HG02623 (cell line): ENCODE data around the gene XPR1.
A peak's percentile ranks its signal among the peaks of the same experiment; 100 is the strongest.

ENCODE experiments used
- ATAC-seq: cut with Tn5 transposase; IDR thresholded peaks from one replicate; pipeline ENCODE4 v1.9.1; 2021; ENCODE audit warnings: moderate library complexity; ENCODE audit not compliant: unreplicated experiment

XPR1 gene

DNA sequence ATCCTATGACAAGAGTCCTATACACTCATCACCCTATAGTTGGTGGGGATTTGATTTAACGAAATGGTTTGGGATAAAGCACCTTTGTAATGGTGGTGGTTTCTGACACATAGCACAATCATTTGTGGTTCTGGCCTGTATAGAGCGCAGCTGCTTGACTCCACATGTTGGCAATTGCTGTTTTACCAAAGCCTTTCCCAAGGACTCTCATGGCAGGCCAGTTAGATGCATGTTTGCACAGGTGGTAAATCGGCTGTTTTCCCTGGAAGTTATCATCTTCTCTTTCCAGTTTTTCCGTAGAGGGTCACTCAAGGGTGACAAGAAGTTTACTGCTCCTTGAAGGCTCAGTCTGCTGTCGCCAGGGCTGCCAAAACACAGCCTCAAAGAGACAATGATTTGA is 17.1 kb upstream of the XPR1 start:
- no peak for ATAC-seq

DNA sequence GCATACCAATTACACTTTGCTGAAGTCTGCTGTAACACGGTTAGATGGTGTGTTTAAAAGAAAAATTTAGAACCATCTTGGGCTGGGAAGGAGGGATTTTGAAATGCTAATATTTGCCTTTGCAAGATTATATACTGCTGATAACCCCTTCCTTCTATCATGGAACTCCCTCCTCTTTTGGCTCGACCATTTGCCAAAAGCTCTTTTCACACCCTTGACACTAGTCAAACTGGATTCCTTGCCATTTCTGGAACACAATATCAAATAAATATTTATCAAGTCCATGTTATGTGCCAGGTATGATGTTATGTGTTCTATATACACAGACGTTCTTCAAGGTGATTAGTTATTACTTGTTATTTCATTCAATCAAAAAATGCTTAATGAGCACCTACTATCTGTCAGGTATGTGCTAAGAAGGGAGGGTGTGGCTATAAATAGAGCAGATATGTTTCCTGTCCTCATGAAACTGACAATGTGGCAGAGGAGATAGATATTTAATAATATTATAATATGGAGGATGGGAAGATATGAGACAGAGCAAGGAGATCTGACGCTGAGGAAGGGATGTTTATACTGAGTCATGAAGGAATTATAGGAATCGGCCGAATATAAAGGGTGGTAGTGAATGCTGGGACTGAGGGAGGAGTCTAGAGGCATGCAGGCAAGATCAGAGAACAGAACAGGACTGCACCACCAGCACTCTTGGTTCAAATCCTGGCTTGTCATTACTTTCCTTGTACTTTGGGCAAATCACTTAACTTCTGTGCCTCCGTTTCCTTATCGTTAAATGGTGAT is 16.1 kb upstream of the XPR1 start:
- ATAC-seq, result no peak

DNA sequence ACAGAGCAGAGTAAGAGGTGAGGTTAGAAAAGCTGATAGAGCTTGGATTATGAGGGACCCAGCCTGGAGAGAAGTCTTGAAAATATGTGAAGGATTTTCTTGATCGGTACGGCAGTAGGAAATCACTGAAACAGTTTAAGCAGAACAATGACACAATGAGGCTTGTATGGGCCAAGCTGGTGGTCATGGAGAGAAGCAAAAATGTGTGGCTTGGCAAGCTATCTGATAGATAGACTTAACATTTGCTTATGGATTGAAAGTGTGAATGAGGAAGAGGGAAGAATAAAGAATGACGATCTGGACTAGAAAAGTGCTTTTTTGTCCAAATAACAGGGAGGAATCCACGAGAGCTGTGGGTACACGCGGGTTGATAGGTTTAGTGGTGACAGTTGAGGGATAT is 15.4 kb upstream of the XPR1 start:
- no peak for ATAC-seq

DNA sequence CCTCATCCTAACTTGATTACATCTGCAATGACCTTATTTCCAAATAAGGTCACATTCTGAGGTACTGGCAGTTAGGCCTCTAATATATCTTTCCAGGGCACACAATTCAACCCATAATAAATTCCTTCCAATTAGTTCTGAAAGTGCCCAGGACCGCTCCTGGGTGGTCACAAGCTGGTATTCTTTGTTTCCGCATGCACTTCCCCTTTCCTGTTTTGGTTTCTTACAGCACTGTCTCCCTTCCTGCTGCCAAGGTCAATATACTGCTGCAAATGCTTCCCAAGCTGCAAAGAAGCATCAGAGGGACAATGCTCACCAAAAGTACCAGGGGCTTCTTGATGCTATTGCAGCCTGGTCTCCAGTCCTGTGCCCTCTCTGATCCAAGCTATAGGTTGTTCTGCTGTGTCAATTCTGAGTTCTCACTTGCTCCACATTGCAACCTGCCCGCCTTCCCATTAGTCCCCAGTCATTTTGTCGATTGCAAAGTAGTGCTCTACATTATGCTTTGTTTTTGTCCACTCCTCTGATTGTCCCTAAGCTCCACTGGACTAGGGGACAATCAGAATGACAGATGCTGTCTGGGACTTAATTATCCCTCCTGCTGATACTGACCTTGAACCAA is 13.9 kb upstream of the XPR1 start:
- ATAC-seq, result no peak

DNA sequence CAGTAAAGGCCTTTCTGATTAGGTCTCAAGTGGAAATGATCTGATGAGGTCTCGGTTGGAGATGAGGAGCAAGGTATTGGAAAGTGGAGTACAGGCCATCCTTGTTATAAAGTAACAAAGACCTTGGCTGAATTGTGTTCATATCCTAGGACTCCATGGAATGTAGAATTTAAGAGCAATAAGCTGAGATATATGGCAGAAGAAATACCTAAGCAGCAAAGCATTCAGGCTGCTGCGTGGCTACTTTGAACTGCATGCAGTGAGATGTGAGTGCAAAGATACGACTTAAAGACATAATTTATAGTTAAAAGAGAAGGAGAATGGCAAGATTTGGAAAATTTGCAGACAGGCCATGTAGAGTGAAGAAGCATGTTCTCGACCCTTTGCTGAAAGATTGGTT is 11.2 kb upstream of the XPR1 start:
- no peak for ATAC-seq

DNA sequence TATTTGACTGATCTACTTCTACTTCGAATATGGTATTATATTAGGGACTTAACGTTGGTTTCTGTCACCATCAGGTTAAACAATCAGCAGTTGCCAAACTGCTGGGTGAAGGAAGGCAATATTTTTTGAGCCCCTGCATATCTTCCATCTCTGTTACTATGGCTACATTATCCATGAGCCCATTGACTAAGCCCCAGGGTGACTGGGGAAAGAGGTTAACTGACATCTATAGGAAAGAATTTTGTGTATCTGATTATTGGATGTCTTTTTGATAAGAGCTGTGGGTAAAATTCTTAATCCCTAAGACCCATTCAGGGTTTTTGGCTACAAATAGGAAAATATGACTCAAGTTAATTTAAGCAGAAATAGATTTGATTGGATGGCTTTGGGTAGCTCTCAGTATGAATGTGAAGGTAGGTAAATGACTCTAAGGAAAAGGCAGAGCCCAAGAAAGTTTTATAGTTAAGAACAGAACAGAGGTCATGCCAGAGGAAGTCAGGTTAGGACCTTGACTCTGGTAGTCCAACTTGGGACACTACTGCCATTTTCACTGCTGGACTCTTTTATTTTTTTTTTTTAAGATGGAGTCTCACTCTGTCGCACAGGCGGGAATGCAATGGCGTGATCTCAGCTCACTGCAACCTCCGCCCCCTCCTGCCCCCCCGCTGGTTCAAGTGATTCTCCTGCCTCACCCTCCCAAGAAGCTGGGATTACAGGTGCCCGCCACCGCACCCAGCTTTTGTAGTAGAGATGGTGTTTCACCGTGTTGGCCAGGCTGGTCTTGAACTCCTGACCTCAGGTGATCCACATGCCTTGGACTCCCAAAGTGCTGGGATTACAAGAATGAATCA is 8.9 kb upstream of the XPR1 start:
- no peak for ATAC-seq

DNA sequence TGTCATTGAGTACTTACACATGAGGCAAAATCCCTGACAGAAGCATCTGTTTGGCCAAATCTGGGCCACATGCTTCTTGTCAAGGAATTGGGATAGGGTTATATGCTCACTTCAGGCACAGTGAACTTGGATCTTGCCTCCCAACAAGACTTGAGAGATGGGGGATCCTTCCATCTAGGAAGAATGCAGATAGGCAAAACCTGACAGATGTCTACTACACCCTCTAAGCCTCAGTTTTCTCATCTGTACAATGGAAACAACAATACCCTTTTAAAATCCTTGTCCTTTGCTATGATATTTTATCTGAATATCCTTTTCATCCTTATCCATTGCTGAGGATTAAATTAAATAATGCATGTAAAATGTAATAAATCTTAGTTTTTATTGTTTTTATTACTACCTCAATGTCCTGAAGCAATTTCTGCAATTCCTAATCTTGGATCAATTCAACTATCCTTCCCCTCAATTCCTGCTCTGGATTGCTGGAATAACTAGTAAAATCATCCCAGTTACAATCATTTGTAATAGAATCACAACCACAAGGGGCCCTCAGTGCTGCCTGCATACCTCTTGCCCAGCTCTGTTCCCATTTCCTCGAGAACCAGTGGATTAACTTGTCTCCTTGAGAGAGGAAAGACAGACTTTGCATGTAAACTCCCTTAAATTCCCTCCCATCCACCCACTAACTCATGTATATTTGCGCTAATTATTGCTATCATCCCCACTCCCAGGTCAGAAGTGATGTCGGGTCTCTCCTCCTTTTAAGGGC is 8.1 kb upstream of the XPR1 start:
- ATAC-seq, result no peak

DNA sequence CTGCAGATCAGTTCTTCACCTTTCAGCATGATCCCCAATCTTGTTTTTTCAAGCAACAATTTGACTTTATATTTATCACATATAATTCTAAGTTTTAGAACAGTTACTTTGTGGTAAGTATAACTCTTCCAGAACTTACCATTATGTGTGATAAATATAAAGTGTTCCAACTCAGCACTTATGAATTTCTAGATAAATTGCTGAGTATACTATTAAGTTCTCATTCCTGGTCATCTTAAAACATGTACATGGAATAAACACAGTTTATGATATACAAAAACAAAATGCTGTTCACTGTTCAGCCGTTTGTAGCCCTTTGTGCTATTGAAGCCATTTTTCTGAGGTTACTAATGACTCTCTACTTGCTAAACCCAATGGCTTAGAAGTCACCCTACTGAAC is 5.1 kb upstream of the XPR1 start:
- no peak for ATAC-seq

DNA sequence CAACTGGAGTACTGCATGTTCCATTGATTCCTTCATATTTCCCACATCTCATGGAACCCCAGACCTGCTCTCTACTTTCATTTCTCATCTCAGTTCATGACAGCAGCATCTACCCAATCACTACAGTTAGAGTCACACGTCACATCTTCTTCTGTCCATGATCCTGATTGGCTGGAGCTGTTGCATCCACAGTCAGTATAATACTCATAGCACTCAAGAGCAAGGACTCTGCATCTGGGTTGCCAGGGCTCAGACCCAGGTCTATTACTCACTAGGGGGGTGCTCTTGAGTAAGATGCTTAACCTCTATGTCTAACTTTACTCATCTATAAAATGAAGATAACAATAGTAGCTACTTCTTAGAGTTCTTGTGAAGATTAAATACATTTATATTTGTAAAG is 4.4 kb upstream of the XPR1 start:
- no peak for ATAC-seq

DNA sequence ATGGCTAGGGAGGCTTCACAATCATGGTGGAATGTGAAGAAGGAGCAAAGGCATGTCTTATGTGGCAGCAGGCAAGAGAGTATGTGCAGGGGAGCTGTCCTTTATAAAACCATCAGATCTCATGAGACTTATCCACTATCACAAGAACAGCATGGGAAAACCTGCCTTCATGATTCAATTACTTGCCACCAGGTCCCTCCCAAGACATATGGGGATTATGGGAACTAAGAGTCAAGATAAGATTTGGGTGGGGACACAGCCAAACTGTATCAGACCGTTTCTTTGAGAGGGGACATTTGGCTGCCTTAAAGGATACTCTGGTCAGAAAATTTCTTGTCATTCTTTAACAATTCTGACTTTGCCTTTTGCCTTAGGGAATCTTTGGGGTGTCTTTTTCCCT is 3.2 kb upstream of the XPR1 start:
- ATAC-seq, result no peak

DNA sequence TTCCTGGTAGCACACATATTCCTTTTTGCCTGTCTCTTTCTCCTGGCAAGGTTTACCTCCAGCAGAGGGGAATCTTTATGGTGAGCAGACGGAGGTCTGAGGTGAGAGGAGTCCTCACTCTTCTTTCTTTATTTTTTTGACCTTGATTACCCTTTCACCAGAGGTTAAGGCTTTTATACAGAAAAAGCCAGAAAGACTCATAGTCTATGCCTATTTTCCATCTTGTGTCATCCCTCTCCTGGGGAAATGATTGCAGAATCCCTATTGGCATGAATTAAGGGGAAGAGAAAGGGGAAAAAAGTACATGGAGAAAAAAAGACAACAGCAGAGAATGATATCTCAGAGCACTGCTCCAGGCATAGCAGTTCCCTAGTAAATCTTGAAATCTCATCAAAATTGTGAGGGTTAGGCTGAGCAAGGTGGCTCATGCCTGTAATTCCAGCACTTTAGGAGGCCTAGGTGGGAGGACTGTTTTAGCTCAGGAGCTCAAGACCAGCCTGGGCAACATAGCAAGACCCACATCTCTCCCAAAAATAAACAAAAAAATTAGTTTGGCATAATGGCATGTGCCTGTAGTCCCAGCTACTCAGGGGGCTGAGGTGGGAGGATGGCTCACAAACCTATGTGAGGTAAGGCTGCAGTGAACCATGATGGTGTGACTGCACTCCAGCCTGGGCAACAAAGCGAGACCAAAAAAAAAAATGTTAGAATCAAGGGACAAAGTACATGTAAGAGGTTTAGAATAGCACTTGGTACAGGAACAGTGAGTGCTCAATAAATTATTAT is 1.2 kb upstream of the XPR1 start:
- no peak for ATAC-seq

DNA sequence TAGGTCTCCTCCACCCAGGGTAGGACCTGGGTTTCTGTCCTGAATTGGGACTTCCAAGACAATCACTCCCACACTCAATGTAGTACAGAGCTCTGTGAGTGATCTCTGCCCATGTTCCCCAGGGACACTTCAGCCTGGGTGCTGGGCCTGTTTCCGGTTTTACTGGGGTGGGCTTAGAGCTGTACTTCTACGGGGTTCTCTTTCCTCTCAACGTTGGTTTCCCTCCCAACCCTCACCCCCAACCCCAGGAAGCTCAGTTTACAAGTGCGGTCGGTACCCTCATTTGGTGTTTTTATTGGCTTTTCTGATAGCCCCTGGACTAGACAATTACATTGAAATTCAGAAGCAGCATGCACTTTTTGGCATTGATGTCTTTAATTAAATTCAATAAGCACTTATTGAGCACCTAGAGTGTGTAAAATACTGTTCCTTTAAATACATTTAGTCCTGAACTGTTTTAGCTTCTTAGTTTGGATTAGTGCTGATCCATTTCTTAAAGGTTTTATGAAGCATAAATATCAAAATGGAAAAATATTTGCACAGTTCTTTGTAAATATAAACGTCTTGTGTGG is 542 bp upstream of the XPR1 start:
- no peak for ATAC-seq

DNA sequence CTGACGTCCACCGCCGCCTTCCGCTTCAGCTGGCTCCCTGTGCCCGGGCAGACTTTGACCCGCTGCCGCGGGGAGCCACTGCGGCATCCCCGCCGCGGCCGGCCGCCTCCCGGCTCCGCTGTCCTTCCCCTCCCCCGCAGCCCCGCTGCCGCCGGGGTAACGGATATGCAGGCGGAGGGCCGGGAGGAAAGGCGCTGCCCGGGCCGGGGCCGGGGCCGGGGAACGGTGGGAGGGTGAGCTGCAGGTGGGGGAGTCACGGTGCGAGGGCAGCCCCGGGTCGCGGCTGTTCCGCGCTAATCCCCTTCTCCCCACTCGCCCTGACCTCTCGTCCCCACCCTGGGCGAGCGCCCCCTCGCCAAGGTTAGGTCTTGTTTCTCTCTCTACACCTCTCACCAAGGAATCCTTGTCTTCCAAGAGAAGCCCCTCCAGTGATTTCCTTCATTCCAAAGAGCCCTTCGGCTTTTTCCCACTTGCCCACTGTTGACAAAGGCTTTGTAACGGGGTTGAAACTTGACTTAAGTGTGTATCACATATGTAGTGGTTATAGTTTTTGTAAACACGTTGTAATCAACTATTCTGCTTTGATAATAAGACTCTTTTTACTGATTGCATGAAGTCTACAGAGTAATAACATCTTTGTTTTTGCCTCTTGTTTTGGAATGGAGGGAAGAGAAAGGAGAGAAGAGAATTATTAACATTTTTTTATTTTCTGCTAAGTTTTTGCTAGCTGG is 669 bp downstream of the XPR1 start:
- peak; percentile 25 for ATAC-seq

DNA sequence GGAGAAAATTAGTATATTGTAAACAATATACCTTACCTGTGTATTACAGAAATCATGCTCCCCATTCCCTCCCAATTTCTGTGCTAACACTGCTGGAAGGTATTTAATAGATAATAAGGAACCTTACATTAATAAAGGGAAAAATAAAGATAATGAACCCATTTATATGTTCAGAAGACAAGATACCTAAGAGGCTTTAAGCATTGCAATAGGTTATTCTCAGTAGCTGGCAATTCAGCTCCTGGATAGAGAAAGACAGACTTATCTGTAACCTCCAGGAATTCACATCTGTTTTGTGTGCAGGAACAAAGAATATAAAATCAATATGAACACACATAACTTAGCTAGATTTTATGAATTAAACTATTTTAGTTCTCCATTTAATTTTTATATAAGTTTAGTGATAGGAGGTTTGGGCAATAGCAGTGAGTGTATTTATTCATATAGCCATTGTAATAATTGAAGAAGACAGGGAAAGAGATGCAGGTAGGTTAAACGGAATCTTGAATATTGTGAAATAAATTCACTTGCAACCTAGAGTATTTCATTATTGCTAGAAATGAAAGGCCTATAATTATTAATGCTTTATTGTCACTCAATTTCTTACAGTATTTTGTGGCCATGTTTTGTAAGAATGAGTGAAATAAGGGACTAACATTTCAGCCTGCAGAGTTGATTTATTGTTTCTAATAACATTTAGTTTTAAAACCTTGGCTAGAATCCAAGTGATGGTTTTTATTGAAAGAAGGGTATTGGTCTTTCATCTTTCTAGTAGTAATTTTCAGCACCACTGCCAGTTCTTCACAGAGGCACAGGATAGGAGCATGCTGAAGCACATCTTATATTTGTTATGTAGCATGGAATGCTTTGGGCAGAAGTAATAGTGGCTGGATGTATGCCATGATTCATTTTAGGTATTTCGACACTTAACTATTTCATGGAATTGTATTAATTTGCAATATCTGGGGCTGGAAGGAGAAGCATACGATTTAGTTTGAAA is 1.5 kb downstream of the XPR1 start:
- ATAC-seq, result no peak

DNA sequence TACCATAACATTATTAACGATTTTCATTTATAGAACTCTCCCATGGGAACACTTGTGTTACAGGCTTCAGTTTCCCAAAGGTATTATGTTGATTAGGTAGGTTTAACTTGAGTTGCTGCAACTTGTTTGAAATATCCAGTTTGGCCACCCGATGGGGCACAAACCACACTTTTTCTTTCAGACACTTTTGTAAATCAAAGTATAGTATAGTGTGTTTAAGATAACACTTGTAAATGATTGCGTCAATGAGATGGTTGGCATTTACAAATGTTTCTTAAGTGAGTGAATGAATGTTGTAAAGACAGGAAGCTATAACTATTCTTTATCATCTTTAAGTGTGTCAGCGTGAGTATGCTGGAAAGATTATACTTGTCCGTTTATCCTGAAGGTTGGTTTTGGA is 4.3 kb downstream of the XPR1 start:
- no peak for ATAC-seq

DNA sequence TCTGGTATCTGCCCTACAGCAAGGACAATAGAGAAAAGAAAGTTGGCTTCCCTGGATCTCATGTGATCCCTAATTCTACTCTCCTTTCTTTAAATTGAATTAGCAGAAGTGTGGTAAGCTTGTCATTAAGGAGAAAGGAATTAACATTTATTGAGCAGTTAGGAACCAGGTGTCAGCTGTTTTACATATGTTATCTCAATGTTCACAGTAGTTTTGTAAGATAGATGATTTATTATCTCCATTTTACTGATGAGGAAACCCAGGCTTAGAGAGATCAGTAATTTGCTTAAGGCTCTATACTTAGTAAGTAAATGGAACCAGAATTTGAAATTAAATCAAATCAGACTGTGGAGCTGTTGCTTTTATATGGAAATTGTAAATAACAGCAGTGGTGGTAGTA is 8.0 kb downstream of the XPR1 start:
- ATAC-seq, result no peak

DNA sequence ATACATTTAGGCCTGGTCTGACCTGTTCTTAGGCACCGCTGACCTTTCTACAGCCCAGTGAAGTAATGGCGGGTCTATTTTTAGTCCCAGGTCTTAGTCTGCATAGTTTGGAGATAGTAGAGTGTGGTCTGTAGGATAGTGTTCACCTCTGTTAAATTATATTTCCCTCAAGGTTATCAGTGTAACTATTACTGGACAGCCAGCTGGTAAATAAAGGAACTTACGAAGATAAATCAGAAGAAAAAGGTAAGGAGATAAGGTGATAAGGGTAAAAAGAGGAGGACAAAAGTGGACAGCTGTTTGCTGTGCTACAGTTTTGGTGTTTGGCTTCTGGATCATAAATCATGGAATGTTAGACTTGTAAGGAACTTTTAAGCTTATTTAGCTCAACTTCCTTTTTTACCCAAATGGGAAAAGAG is 8.7 kb downstream of the XPR1 start:
- no peak for ATAC-seq

DNA sequence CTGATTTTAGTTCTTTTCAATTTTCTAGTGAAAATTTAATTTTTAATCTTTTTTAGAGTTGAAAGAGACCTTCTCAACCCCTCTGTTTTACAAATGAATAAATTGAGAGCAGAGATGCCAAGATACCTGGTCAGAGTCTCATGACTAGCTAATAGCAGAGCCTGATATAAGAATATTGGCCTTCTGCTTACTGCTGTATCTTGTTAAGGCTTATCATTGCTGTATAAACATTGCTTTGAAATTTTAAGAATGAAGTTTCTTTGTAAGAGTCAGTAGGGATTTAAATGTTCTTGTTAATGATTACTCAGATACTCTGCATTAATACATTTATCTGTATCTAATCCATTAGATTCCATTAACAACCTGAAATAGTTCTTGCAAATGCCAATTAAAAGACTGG is 9.8 kb downstream of the XPR1 start:
- no peak for ATAC-seq
